A549 (cell line): ENCODE results near the gene MAD2L1. TPM values are rescaled to one million over a fixed set of nuclear protein-coding genes. Genes with fewer than 3 reads are reported as not detected.

Source experiments
- ATAC-seq, 2 experiments: fragments of 200-7000 bp in 1 of 2; fragments of >200 bp in 1 of 2; cut with Nextera tagmentation in 1 of 2; cut with Tn5 transposase in 1 of 2; 3 replicates each; pipeline versions ENCODE4 v1.8.0 to v1.9.1; 2018 to 2020; ENCODE audit warnings: mild to moderate bottlenecking in 1 of 2, moderate library complexity in 1 of 2
- CTCF ChIA-PET: fragments of 300-600 bp; sonication (Branson Sonifier 250); formaldehyde crosslinking; extraction: SDS; loops from one replicate; lab custom pipeline; 2021; ENCODE audit warnings: antibody characterized with exemption, inconsistent platforms; lab: Yijun Ruan, JAX
- POLR2A ChIA-PET: fragments of 350-600 bp; formaldehyde crosslinking; extraction: SDS; loops from one replicate; lab custom pipeline; 2021; ENCODE audit warnings: antibody characterized with exemption, inconsistent platforms; lab: Yijun Ruan, JAX
- DNase-seq, 2 experiments: peaks; one replicate each; pipeline versions ENCODE4 v3.0.0 to v3.0.0-alpha.2; 2011 to 2016; ENCODE audit warnings: low read depth in 1 of 2, low spot score in 1 of 2
- FAIRE-seq: peaks from 2 replicates; lab custom pipeline; 2011; peaks lifted over from hg19 to GRCh38; lab: Jason Lieb, UNC
- H3K27ac ChIP-seq, 2 experiments: fragments of >200 bp; sonication (Bioruptor Twin); formaldehyde crosslinking; 3 replicates each; pipeline ENCODE4 v1.5.1; 2016 to 2017
- H3K4me1 ChIP-seq: fragments of >200 bp; sonication (Bioruptor Twin); formaldehyde crosslinking; 3 replicates; pipeline ENCODE4 v1.6.1; 2016
- H3K4me2 ChIP-seq: fragments of >200 bp; sonication (Bioruptor Twin); formaldehyde crosslinking; 3 replicates; pipeline ENCODE4 v1.6.1; 2016
- H3K4me3 ChIP-seq: fragments of >200 bp; sonication (Bioruptor Twin); formaldehyde crosslinking; 3 replicates; pipeline ENCODE4 v1.5.1; 2016
- H3K9me3 ChIP-seq: fragments of >200 bp; sonication (Bioruptor Twin); formaldehyde crosslinking; 3 replicates; pipeline ENCODE4 v1.6.1; 2016
- ATOH8 ChIP-seq: fragments of 250-450 bp; sonication (Bioruptor Pico); IDR thresholded peaks from 2 replicates; pipeline ENCODE4 v1.5.0; 2020; ENCODE audit warnings: low read depth, mild to moderate bottlenecking, moderate library complexity
- BCL3 ChIP-seq: fragments of >200 bp; sonication (Bioruptor Twin); formaldehyde crosslinking; IDR thresholded peaks from 3 replicates; pipeline ENCODE4 v1.6.1; 2016
- CBX2 ChIP-seq: fragments of 200-600 bp; sonication (generic); IDR thresholded peaks from 2 replicates; pipeline ENCODE4 v1.6.1; 2016; ENCODE audit warnings: low read depth, mild to moderate bottlenecking, borderline replicate concordance
- EHF ChIP-seq: fragments of 250-450 bp; sonication (Bioruptor Pico); IDR thresholded peaks from 2 replicates; pipeline ENCODE4 v1.5.0; 2020; ENCODE audit warnings: mild to moderate bottlenecking
- EHMT2 ChIP-seq: fragments of 200-600 bp; sonication (generic); IDR thresholded peaks from 2 replicates; pipeline ENCODE4 v1.6.1; 2016; ENCODE audit warnings: antibody characterized with exemption, low read depth, mild to moderate bottlenecking, moderate library complexity
- ELK1 ChIP-seq: fragments of 150-350 bp; IDR thresholded peaks from 2 replicates; pipeline ENCODE4 v1.6.1; 2014; ENCODE audit warnings: low read depth, mild to moderate bottlenecking, low read length
- FOSB ChIP-seq: fragments of 250-450 bp; sonication (Bioruptor Pico); IDR thresholded peaks from 2 replicates; pipeline ENCODE4 v1.5.0; 2020; ENCODE audit warnings: mild to moderate bottlenecking, moderate library complexity
- HDAC2 ChIP-seq: fragments of 200-600 bp; sonication (generic); IDR thresholded peaks from 2 replicates; pipeline ENCODE4 v1.6.1; 2016
- HES2 ChIP-seq: fragments of >200 bp; sonication (Bioruptor Twin); formaldehyde crosslinking; IDR thresholded peaks from 2 replicates; pipeline ENCODE4 v1.6.1; 2016
- HMGXB4 ChIP-seq: fragments of 250-450 bp; sonication (Bioruptor Pico); IDR thresholded peaks from 2 replicates; pipeline ENCODE4 v1.5.0; 2021; ENCODE audit warnings: mild to moderate bottlenecking, moderate library complexity, borderline replicate concordance
- HOXA7 ChIP-seq: fragments of 250-450 bp; sonication (Bioruptor Pico); IDR thresholded peaks from 2 replicates; pipeline ENCODE4 v1.5.0; 2020; ENCODE audit warnings: mild to moderate bottlenecking, moderate library complexity
- JUNB ChIP-seq: fragments of >200 bp; sonication (Bioruptor Twin); formaldehyde crosslinking; IDR thresholded peaks from 2 replicates; pipeline ENCODE4 v1.6.1; 2016
- KDM1A ChIP-seq: fragments of 200-600 bp; sonication (generic); IDR thresholded peaks from 2 replicates; pipeline ENCODE4 v1.6.1; 2016; ENCODE audit warnings: low read depth, mild to moderate bottlenecking
- MAFK ChIP-seq: fragments of 450-650 bp; IDR thresholded peaks from 2 replicates; pipeline ENCODE4 v1.6.1; 2014; ENCODE audit not compliant: partially characterized antibody
- MAX ChIP-seq: IDR thresholded peaks from 2 replicates; pipeline ENCODE4 v1.6.1; 2012
- NR3C1 ChIP-seq: fragments of >200 bp; sonication (Bioruptor Twin); formaldehyde crosslinking; IDR thresholded peaks from 3 replicates; pipeline ENCODE4 v1.6.1; 2017
- PBX3 ChIP-seq: IDR thresholded peaks from 2 replicates; pipeline ENCODE4 v1.6.1; 2012
- PHF8 ChIP-seq: fragments of 200-600 bp; sonication (generic); IDR thresholded peaks from 2 replicates; pipeline ENCODE4 v1.6.1; 2016; ENCODE audit warnings: low read depth, mild to moderate bottlenecking, antibody characterized with exemption, moderate library complexity, borderline replicate concordance
- POLR2A ChIP-seq: IDR thresholded peaks from 2 replicates; pipeline ENCODE4 v1.6.1; 2012; ENCODE audit warnings: mild to moderate bottlenecking, low read length
- RARB ChIP-seq: fragments of 250-450 bp; sonication (Bioruptor Pico); IDR thresholded peaks from 2 replicates; pipeline ENCODE4 v1.8.0; 2021; ENCODE audit warnings: mild to moderate bottlenecking, moderate library complexity
- RNF2 ChIP-seq: fragments of 200-600 bp; sonication (generic); IDR thresholded peaks from 2 replicates; pipeline ENCODE4 v1.6.1; 2016; ENCODE audit warnings: low read depth, mild to moderate bottlenecking, antibody characterized with exemption, moderate library complexity, borderline replicate concordance
- TP53 ChIP-seq: fragments of 250-450 bp; sonication (Bioruptor Pico); IDR thresholded peaks from 2 replicates; pipeline ENCODE4 v1.5.0; 2021; ENCODE audit warnings: mild to moderate bottlenecking, moderate library complexity
- ZC3H11A ChIP-seq: fragments of 450-650 bp; IDR thresholded peaks from 2 replicates; pipeline ENCODE4 v1.6.1; 2014; ENCODE audit warnings: antibody characterized with exemption, mild to moderate bottlenecking
- ZSCAN20 ChIP-seq: fragments of 250-450 bp; sonication (Bioruptor Pico); IDR thresholded peaks from 2 replicates; pipeline ENCODE4 v1.8.0; 2022; ENCODE audit warnings: mild to moderate bottlenecking, moderate library complexity
- WGBS: methylation state at CpG from one replicate; pipeline ENCODE4 v1.1.6; 2017; ENCODE audit errors: missing lambda C conversion rate; 5-methylcytosine and 5-hydroxymethylcytosine counted together
- polyA plus RNA-seq, 4 experiments: library from polyadenylated mRNA; depleted of rRNA in 3 of 4; stranded (reverse); fragments of >200 nt; fragmentation: RNase III in 1 of 4; extraction: RNeasy Plus Mini Kit Qiagen cat#74134 plus additional on column Dnase treatment in 1 of 4; gene quantifications; 2 replicates in 3 of 4; 3 replicates in 1 of 4; pipeline ENCODE4 v1.2.3, GENCODE V29; 2011 to 2017

Gene MAD2L1
- polyA plus RNA-seq, 2 of the 4 experiments (the other 2 are of a cell fraction), result 65.3 to 77.8 TPM

GRCh38 chr4:120008957-120009356 lies 57.7 kb downstream of the MAD2L1 start:
- no peak overlapping the region for H3K4me2 ChIP-seq
- FAIRE-seq (no peak), ATAC-seq (no peak), DNase-seq (no peak)
- TF ChIP-seq RNF2, result no peak
- TF ChIP-seq ATOH8 (CRISPR knock-in tag), result no peak
- no peak for TF ChIP-seq ZSCAN20 (CRISPR knock-in tag)
- no peak for TF ChIP-seq HDAC2
- no peak for TF ChIP-seq EHMT2
- H3K4me3 ChIP-seq, result no peak overlapping the region
- CTCF ChIA-PET, result no interaction called here
- H3K4me1 ChIP-seq, result no peaks in the 10 kb centered on the region
- no peaks in the 10 kb centered on the region for H3K9me3 ChIP-seq
- POLR2A ChIA-PET, result no interaction called here
- H3K27ac ChIP-seq, result no peak overlapping the region
- WGBS, result 39% methylated on average over 4 of the region's 4 CpGs

GRCh38 chr4:120007896-120008436 lies 58.7 kb downstream of the MAD2L1 start:
- Histone ChIP-seq H3K4me3 (no peak overlapping the region), H3K27ac (no peak overlapping the region), H3K4me2 (no peak overlapping the region), H3K4me1 (no peaks in the 10 kb centered on the region), H3K9me3 (no peaks in the 10 kb centered on the region)
- WGBS, result 80% methylated on average over 5 of the region's 5 CpGs
- ATAC-seq (no peak), DNase-seq (no peak), FAIRE-seq (no peak)
- ChIA-PET CTCF (no interaction called here), POLR2A (no interaction called here)
- TF ChIP-seq CBX2, result no peak
- no peak for TF ChIP-seq BCL3

- no peak overlapping the region for H3K27ac ChIP-seq
- ChIA-PET POLR2A (no interaction called here), CTCF (no interaction called here)
- no peaks in the 10 kb centered on the region for H3K9me3 ChIP-seq
- no peak for ATAC-seq
- FAIRE-seq, result no peak
- no peak for DNase-seq
- WGBS, result 24% methylated on average over 5 of the region's 5 CpGs
- TF ChIP-seq EHF (CRISPR knock-in tag) (no peak), PBX3 (no peak), POLR2A (no peak), PHF8 (no peak), NR3C1 (no peak), FOSB (no peak), MAFK (no peak), ATOH8 (CRISPR knock-in tag) (no peak), ELK1 (no peak), HMGXB4 (CRISPR knock-in tag) (no peak), HES2 (no peak), EHMT2 (no peak), RARB (CRISPR knock-in tag) (no peak), RNF2 (no peak), MAX (no peak), TP53 (no peak), HOXA7 (CRISPR knock-in tag) (no peak), KDM1A (no peak), ZC3H11A (no peak), JUNB (no peak)
- no peaks in the 10 kb centered on the region for H3K4me1 ChIP-seq
- no peak overlapping the region for H3K4me3 ChIP-seq
- H3K4me2 ChIP-seq, result no peak overlapping the region
These were observed 59.3 kb downstream of the MAD2L1 start for GRCh38 chr4:120007191-120007871.
